Measurements from ENCODE around the gene ZNF280C. TPM values are rescaled to one million over a fixed set of nuclear protein-coding genes. Genes with fewer than 3 reads are reported as not detected.

ZNF280C gene
- total RNA-seq, 1 donor from 2014 or later: 3.4 TPM

DNA sequence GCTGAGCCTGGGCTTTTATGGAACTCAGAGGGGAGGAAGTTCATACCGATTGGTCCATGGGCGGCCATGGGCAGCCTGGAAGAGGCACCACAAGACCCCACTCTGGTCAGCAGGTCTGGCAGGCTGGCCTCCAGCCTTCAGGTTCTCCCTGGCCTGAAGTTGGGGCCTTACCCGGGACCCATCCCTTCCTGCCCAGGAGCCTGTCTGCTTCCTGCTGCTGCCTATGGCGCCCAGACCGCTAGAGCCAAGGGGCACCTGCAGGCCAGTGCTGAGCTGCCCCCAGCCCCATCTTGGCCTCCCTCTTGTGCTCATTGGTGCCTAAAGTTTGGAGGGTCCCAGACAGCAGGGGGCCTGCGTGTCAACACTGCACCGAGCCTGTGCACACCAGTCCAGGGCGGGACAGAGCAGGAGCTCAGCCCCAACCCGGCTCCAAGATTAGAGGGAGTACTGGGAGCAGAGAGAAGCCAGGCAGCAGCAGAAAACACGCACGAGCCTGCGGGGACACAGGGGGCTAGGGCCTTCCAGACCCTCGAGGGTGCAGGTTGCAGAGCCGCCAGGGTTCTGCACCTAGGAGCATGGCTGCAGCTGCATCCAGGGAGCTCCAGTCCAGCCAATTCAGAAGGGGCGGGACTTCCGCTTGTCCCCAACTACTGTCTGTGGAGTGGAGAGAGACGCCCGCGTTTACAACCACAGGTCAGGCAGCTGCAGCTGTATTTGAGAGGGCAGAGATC lies 30.7 kb upstream of the ZNF280C start:
- peaks cover 17% of the 10 kb centered on the region for H3K4me1 Mint-ChIP-seq (ENCODE audit: low read depth)
- TF ChIP-seq CTCF (IDR thresholded peaks at IDR 0.05): no peak
- H3K27ac Mint-ChIP-seq (ENCODE audit: unreplicated experiment): no peak overlapping the region
- peaks cover 4% of the 10 kb centered on the region for H3K9me3 Mint-ChIP-seq (ENCODE audit: low read depth)
- no peaks in the 10 kb centered on the region for H3K36me3 Mint-ChIP-seq (ENCODE audit: low read depth)
- H3K4me3 Mint-ChIP-seq (ENCODE audit: unreplicated experiment): no peak overlapping the region
- no peaks in the 10 kb centered on the region for H3K27me3 Mint-ChIP-seq (ENCODE audit: low read depth)
- no peak for DNase-seq (ENCODE audit: low spot score)

GRCh38 chrX:130296743-130297142 lies 28.0 kb upstream of the ZNF280C start:
- no peak for DNase-seq (ENCODE audit: low spot score)
- Mint-ChIP-seq H3K9me3 (ENCODE audit: low read depth) (peaks cover 4% of the 10 kb centered on the region), H3K36me3 (ENCODE audit: low read depth) (no peaks in the 10 kb centered on the region), H3K27ac (ENCODE audit: unreplicated experiment) (peak overlapping the region; percentile 4), H3K4me3 (ENCODE audit: unreplicated experiment) (no peak overlapping the region), H3K27me3 (ENCODE audit: low read depth) (no peaks in the 10 kb centered on the region), H3K4me1 (ENCODE audit: low read depth) (peaks cover 17% of the 10 kb centered on the region)
- TF ChIP-seq CTCF (IDR thresholded peaks at IDR 0.05): no peak

DNA sequence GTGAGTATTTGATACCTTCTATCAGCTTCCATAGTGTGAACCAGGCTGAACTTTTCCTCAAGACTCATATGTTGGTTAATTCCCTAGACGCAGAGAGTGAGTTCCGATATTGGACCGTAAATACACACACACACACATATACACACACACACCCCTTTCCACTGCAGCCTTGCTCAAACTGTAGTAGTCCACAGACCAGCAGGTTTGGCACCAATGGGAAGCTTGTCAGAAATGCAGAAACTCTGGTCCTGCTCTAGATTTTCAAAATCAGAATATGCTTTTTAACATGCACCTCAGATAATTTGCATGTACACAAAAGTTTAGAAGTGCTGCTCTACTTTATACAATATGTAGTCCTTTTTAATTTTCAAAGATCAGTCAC lies 27.6 kb upstream of the ZNF280C start:
- no peak for TF ChIP-seq CTCF (IDR thresholded peaks at IDR 0.05)
- Mint-ChIP-seq H3K4me1 (ENCODE audit: low read depth) (peaks cover 17% of the 10 kb centered on the region), H3K36me3 (ENCODE audit: low read depth) (no peaks in the 10 kb centered on the region), H3K4me3 (ENCODE audit: unreplicated experiment) (no peak overlapping the region), H3K9me3 (ENCODE audit: low read depth) (peaks cover under 1% of the 10 kb centered on the region), H3K27ac (ENCODE audit: unreplicated experiment) (peak overlapping the region; percentile 4), H3K27me3 (ENCODE audit: low read depth) (no peaks in the 10 kb centered on the region)
- no peak for DNase-seq (ENCODE audit: low spot score)

DNA sequence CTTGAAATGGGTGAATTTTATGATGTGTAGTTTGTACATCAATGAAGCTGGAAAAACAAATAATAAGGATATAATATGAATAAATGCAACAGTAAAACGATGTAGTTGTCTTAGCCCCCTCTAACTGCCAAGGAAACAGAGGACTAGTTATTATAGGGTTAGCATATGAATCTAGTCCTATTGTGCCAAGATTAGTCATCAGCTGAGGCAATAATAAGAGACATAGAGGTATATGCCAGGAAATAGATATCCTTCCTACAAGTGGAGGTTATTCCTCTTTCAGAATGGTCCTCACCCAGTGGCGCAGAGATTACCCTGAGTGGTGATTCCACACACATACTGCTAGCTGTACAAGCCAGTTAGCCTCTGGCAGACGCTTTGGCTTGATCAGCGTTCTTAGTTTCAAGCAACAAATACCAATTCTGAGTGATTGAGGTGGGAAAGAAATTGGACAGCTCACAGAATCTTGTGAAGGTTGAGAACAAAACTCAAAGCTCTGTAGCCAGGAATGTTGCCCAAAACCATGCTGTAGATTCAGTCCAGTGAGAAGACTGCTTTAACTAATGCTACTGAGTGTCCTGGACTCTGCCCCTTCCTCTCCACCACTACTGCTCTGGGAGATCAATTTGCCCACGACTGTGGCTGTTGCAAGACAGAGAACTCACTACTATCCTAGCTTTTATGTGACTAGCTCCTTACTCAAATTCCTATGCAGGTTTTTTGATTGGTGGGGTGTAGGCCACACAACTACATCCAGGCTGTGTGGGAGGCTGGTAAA lies 27.0 kb upstream of the ZNF280C start:
- no peak for TF ChIP-seq CTCF (IDR thresholded peaks at IDR 0.05)
- Mint-ChIP-seq H3K4me1 (ENCODE audit: low read depth) (peaks cover 17% of the 10 kb centered on the region), H3K27me3 (ENCODE audit: low read depth) (no peaks in the 10 kb centered on the region), H3K27ac (ENCODE audit: unreplicated experiment) (no peak overlapping the region), H3K9me3 (ENCODE audit: low read depth) (no peaks in the 10 kb centered on the region), H3K4me3 (ENCODE audit: unreplicated experiment) (no peak overlapping the region), H3K36me3 (ENCODE audit: low read depth) (no peaks in the 10 kb centered on the region)
- no peak for DNase-seq (ENCODE audit: low spot score)

DNA sequence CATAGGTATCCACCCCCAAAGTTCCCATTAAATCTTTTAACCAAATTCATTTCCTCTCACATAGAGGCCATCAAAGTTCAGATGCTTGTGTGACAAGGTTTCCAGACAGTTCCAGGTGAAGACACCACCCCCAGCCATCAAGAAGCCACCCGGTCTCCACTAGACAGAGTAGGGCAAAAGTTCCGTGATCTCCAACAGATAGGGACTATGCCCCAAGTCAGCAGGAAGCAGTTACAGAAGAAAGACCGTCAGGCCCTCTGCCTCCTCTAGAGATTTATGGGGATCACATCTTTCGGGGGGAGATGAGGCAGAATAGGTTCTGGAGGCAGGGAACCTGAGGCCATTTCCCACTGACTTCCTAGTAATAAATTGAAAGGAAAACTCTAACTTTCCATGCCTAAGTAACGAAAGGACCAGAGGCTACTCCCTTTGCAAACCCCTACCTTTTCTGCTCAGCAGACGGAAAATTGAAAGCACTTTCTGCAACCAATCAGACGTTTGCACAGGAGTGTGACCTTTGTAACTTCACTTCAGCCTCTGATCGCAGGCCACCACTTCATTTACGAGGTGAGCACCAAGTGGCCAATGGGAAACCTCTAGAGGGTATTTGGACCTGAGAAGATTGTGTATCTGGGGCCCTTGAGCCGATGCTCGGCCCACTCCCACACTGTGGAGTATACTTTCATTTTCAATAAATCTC lies 18.5 kb upstream of the ZNF280C start:
- Mint-ChIP-seq H3K4me3 (ENCODE audit: unreplicated experiment) (no peak overlapping the region), H3K36me3 (ENCODE audit: low read depth) (no peaks in the 10 kb centered on the region), H3K27me3 (ENCODE audit: low read depth) (no peaks in the 10 kb centered on the region), H3K27ac (ENCODE audit: unreplicated experiment) (no peak overlapping the region), H3K4me1 (ENCODE audit: low read depth) (no peaks in the 10 kb centered on the region), H3K9me3 (ENCODE audit: low read depth) (peaks cover 3% of the 10 kb centered on the region)
- no peak for TF ChIP-seq CTCF (IDR thresholded peaks at IDR 0.05)
- no peak for DNase-seq (ENCODE audit: low spot score)

Data from chondrocyte (in vitro differentiated cells).